CD4-positive, alpha-beta T cell treated with Interleukin-2 at 100 ng/mL for 4 hours (primary cell): ENCODE data around the gene ASNS.

Experiments
- DNase-seq: peaks from one replicate; pipeline ENCODE4 v3.0.0-alpha.2; 2020; ENCODE audit warnings: low spot score

ASNS gene

DNA sequence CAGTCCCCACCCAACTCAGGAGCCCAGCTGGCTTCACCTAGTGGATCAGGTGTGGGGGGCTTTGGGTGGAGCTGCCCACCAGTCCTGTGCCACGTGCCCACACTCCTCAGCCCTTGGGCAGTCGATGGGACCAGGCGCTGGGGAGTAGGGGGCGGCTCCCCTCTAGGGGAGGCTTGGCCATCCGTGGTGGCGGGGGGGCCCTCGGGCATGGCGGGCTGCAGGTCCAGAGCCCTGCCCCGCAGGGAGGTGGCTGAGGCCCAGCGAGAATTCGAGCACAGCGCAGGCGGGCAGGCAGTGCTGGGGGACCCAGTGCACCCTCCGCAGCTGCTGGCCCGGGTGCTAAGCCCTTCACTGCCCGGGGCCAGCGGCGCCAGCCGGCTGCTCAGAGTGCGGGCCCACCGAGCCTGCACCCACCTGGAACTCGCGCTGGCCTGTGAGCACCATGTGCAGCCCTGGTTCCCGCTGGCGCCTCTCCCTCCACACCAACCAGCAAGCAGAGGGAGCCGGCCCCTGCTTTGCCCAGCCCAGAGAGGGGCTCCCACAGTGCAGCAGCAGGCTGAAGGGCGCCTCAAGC lies 29.3 kb downstream of the ASNS start:
- DNase-seq: no peak

DNA sequence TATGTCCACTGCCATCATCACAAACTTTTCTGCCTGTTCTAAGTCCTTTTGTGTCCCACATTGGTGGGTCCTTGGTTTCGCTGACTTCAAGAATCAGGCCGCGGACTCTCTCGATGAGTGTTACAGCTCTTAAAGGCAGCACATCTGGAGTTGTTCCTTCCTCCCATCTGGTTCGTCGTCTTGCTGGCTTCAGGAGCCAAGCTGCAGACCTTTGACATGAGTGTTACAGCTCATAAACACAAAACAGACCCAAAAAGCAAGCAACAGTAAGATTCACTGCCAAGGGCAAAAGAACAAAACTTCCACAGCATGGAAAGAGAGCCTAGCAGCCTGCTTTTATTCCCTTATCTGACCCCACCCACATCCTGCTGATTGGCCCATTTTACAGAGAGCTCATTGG lies 30.2 kb downstream of the ASNS start:
- no peak for DNase-seq

DNA sequence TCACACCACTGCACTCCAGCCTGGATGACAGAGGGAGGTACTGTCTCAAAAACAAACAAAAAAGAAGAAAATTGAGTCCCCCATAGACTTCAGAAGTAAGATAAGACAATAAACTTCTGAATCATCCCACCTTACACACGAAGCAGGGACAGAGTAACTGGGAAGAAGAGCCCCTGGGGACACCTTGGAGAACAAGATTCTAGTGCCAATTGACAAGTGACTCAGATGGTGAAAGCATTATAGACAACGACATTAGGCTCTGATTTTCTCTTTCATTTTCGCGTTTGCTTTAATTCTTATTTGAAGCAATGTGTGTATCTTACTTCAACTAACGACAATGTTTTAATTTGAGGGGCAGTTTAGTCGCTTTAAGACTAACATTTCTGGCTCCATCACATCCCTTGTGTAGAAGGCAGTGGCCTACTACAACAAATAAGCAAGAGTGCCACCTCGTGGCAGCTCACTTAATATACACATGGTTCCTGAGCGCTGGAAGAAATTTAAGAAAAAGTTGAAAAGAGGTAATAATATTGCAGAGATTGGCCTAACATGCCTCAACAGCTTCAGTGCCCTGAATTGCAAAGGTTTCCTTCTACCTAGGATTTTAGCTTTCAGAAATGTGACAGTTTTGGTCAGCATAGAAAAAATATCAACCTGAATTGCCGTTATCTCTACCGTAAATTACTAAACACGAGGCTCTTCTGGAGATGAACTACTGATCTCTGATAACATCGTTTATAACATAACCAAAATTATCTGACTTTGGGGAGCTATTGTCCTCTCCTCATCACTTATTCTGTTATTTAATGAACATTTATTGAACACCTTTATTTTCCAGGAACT lies 36.7 kb downstream of the ASNS start:
- peak; percentile 53 for DNase-seq

DNA sequence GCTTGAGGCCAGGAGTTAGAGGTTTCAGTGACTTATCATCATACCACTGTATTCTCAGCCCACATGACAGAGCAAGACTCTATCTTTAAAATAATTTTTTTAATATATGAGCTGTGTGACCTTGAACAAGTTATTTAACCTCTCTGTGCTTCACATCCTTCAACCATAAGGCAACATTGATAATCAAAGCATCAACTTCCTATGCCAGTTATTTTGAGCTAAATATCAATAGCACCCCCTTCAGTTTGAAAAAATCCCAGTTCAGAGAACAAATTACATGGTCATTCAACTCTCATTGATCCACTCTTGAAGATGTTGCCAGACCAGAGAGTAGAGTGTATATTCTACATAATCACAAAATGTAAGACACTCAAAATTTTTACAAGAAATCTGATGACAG lies 53.0 kb downstream of the ASNS start:
- DNase-seq: no peak

DNA sequence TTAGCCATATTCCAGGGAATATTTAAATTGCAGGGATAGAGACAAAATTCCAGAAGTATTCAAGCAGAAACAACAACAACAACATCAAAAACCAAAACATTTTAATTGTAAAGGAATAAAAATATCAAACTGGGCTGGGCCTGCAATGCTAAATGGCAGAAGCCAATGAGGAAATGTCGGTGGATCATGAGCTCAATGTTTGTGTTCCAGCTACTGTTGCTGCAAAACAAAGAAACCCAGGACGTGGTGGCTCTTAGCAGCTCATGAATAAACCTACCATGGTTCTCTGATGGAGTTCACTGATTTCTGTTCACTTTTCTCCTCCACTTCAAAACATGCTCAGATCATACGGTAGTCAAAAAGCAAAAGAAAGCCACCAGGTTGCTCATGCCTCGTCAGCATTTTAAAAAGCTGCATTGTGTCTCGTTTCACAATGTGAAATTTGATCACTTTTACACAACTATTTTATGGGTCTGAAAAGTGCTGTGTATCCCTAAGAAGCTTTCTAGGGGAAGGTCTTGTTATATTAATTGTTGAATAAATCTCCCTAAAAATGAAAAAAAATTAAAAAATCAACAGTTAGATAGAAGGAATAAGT lies 54.0 kb downstream of the ASNS start:
- no peak for DNase-seq
